Esophagus squamous epithelium (tissue), 4 donors: ENCODE data around the gene CRYBG2.

Source experiments
- CTCF ChIP-seq, 6 experiments: fragments of 450-650 bp in 4 of 6; fragments of 200-600 bp in 2 of 6; sonication (generic) in 2 of 6; IDR thresholded peaks; one replicate each; pipeline ENCODE4 v1.5.1; 2016 to 2019; ENCODE audit warnings: antibody characterized with exemption in 6 of 6, mild to moderate bottlenecking in 4 of 6, moderate library complexity in 4 of 6
- POLR2A ChIP-seq, 4 donors: fragments of 450-650 bp; IDR thresholded peaks; one replicate each; pipeline ENCODE4 v1.6.1; 2017; ENCODE audit warnings: antibody characterized with exemption in 4 of 4, mild to moderate bottlenecking in 4 of 4, moderate library complexity in 3 of 4

GRCh38 chr1:26387447-26387846 is 33.5 kb upstream of the CRYBG2 start:
- TF ChIP-seq CTCF (IDR thresholded peaks at IDR 0.05), result no peak
- no peak for TF ChIP-seq POLR2A (IDR thresholded peaks at IDR 0.05)
